Neuronal stem cell (in vitro differentiated cells): ENCODE results near the gene GRIN3B.

Experiments
- DNase-seq: peaks from one replicate; pipeline ENCODE4 v3.0.0-alpha.2; 2013; ENCODE audit warnings: low spot score
- H2AFZ ChIP-seq: one replicate; pipeline ENCODE4 v1.6.1; 2013; ENCODE audit warnings: mild to moderate bottlenecking, low read length, inconsistent platforms
- H2AK5ac ChIP-seq: 2 replicates; pipeline ENCODE4 v1.6.1; 2013; ENCODE audit warnings: low read depth, mild to moderate bottlenecking, inconsistent platforms, low read length, moderate library complexity, mixed read lengths
- H2BK120ac ChIP-seq: 2 replicates; pipeline ENCODE4 v1.6.1; 2013; ENCODE audit warnings: low read depth, mild to moderate bottlenecking, inconsistent platforms, low read length, moderate library complexity, mixed read lengths
- H2BK12ac ChIP-seq: one replicate; pipeline ENCODE4 v1.6.1; 2013; ENCODE audit warnings: low read length, inconsistent platforms
- H2BK15ac ChIP-seq: 2 replicates; pipeline ENCODE4 v1.6.1; 2013; ENCODE audit warnings: mild to moderate bottlenecking, low read length, inconsistent platforms, mixed read lengths
- H2BK5ac ChIP-seq: one replicate; pipeline ENCODE4 v1.6.1; 2013; ENCODE audit warnings: inconsistent platforms, mild to moderate bottlenecking, low read length, moderate library complexity
- H3K14ac ChIP-seq: one replicate; pipeline ENCODE4 v1.6.1; 2013; ENCODE audit warnings: low read length, inconsistent platforms
- H3K18ac ChIP-seq: 2 replicates; pipeline ENCODE4 v1.6.1; 2013; ENCODE audit warnings: low read length, inconsistent platforms
- H3K23ac ChIP-seq: 2 replicates; pipeline ENCODE4 v1.6.1; 2013; ENCODE audit warnings: low read depth, mild to moderate bottlenecking, mixed read lengths, low read length, inconsistent platforms; ENCODE audit not compliant: poor library complexity
- H3K27ac ChIP-seq: replicated peaks from 3 replicates; pipeline ENCODE4 v1.5.1; 2013; ENCODE audit warnings: low read length, inconsistent platforms
- H3K27me3 ChIP-seq, 3 experiments: 2 replicates each; pipeline ENCODE4 v1.6.1; 2013; ENCODE audit warnings: low read length in 3 of 3, mild to moderate bottlenecking in 2 of 3, inconsistent platforms in 1 of 3, low read depth in 1 of 3, mixed read lengths in 1 of 3, moderate library complexity in 1 of 3; ENCODE audit not compliant: control insufficient read depth in 3 of 3, insufficient read depth in 3 of 3
- H3K36me3 ChIP-seq, 2 donors: replicated peaks in 1 of 2; 2 replicates each; pipeline ENCODE4 v1.6.1; 2013; ENCODE audit warnings: low read length in 2 of 2; ENCODE audit not compliant: control insufficient read depth in 2 of 2, insufficient read depth in 2 of 2
- H3K4ac ChIP-seq: 2 replicates; pipeline ENCODE4 v1.6.1; 2013; ENCODE audit warnings: inconsistent platforms, mild to moderate bottlenecking, low read length, moderate library complexity
- H3K4me1 ChIP-seq, 2 donors: 1 replicate in 1 of 2; 2 replicates in 1 of 2; pipeline ENCODE4 v1.6.1; 2013; ENCODE audit warnings: low read length in 2 of 2, low read depth in 1 of 2; ENCODE audit not compliant: control insufficient read depth in 2 of 2, insufficient read depth in 1 of 2
- H3K4me2 ChIP-seq: one replicate; pipeline ENCODE4 v1.6.1; 2013; ENCODE audit warnings: mild to moderate bottlenecking, low read length, inconsistent platforms; ENCODE audit not compliant: insufficient read depth, poor library complexity, severe bottlenecking
- H3K4me3 ChIP-seq, 2 donors: 2 replicates each; pipeline ENCODE4 v1.5.1; 2013; ENCODE audit warnings: low read length in 2 of 2, mild to moderate bottlenecking in 2 of 2, inconsistent platforms in 1 of 2, moderate library complexity in 1 of 2
- H3K79me1 ChIP-seq: one replicate; pipeline ENCODE4 v1.6.1; 2013; ENCODE audit warnings: low read depth, mild to moderate bottlenecking, inconsistent platforms, low read length, moderate library complexity
- H3K9ac ChIP-seq: one replicate; pipeline ENCODE4 v1.6.1; 2013; ENCODE audit warnings: mild to moderate bottlenecking, low read depth, low read length, inconsistent platforms; ENCODE audit not compliant: poor library complexity
- H3K9me3 ChIP-seq, 2 donors: replicated peaks in 1 of 2; 2 replicates each; pipeline versions ENCODE3 to v1.6.1; 2013; ENCODE audit warnings: low read length in 2 of 2, mild to moderate bottlenecking in 2 of 2, inconsistent platforms in 1 of 2, low read depth in 1 of 2, mixed read lengths in 1 of 2, moderate library complexity in 1 of 2; ENCODE audit not compliant: control insufficient read depth in 2 of 2, insufficient read depth in 1 of 2
- H4K8ac ChIP-seq: one replicate; pipeline ENCODE4 v1.6.1; 2013; ENCODE audit warnings: low read depth, mild to moderate bottlenecking, inconsistent platforms, low read length, moderate library complexity
- H4K91ac ChIP-seq: one replicate; pipeline ENCODE4 v1.6.1; 2013; ENCODE audit warnings: low read length, low read depth, mild to moderate bottlenecking, inconsistent platforms; ENCODE audit not compliant: poor library complexity
- WGBS, 2 donors: extraction: QIAGEN DNeasy Blood & Tissue Kit; methylation state at CpG; one replicate each; pipeline ENCODE4 v1.1.7; 2013; ENCODE audit warnings: missing lambda C conversion rate in 2 of 2, mixed read lengths in 1 of 2; ENCODE audit not compliant: insufficient read length in 2 of 2, insufficient replicate concordance in 1 of 2; ENCODE audit errors: extremely low coverage in 2 of 2; 5-methylcytosine and 5-hydroxymethylcytosine counted together

GRIN3B gene

GRCh38 chr19:1006711-1007398 is 6.6 kb downstream of the GRIN3B start:
- Histone ChIP-seq H3K9ac (no peak overlapping the region), H2AFZ (no peak overlapping the region), H3K4me2 (no peak overlapping the region), H3K79me1 (peaks cover 2% of the 10 kb centered on the region), H3K4ac (no peak overlapping the region), H4K91ac (no peak overlapping the region), H3K14ac (no peak overlapping the region), H3K27ac (no peak overlapping the region), H2AK5ac (peak overlapping the region; percentile 46), H2BK120ac (no peak overlapping the region), H3K18ac (no peak overlapping the region), H3K4me3 (no peak overlapping the region), H3K36me3 (peaks cover 13 to 14% of the 10 kb centered on the region in 2 donors), H3K4me1 (no peaks in the 10 kb centered on the region), H2BK5ac (peak overlapping the region; percentile 39), H2BK12ac (peak overlapping the region; percentile 73), H4K8ac (no peak overlapping the region), H2BK15ac (no peak overlapping the region), H3K9me3 (peaks cover 0 to 4% of the 10 kb centered on the region in 2 donors), H3K27me3 (no peaks in the 10 kb centered on the region), H3K23ac (peak overlapping the region; percentile 31)
- DNase-seq, result no peak
- WGBS, 2 donors, result no CpG with 5 or more reads among the region's 27 CpGs

DNA sequence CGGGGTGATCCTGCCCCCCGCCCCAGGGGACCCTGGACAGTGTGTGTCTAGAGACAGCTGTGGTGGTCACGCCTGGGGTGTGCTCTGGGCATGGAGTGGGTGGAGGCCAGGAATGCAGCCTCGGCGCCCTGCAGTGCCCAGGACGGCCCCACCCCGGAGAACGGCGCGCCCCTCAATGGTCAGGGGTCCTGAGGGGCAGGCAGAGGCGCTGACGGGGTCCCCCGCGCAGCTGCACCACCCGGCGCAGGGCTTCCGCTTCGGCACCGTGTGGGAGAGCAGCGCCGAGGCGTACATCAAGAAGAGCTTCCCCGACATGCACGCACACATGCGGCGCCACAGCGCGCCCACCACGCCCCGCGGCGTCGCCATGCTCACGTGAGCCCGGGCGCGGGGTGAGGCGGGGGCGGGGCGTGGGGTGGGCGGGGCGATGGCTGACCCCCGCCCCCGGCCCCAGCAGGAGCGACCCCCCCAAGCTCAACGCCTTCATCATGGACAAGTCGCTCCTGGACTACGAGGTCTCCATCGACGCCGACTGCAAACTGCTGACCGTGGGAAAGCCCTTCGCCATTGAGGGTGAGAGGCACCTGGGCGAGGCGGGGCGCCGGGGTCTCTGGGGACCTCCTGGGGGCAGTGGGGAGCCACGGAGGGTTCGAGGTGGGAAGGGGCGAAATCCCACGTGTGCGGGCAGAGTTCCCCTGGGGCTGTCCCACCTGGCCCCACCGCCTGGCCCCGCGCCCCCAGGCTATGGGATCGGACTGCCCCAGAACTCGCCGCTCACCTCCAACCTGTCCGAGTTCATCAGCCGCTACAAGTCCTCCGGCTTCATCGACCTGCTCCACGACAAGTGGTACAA is 7.4 kb downstream of the GRIN3B start:
- no peaks in the 10 kb centered on the region for H3K27me3 ChIP-seq
- no peaks in the 10 kb centered on the region for H3K4me1 ChIP-seq
- no peak overlapping the region for H2AFZ ChIP-seq
- H3K4me2 ChIP-seq, result no peak overlapping the region
- no peak overlapping the region for H3K18ac ChIP-seq
- H2BK120ac ChIP-seq, result no peak overlapping the region
- no peak overlapping the region for H3K4ac ChIP-seq
- no peak overlapping the region for H2BK15ac ChIP-seq
- peaks cover 18 to 22% of the 10 kb centered on the region in 2 donors for H3K36me3 ChIP-seq
- peak overlapping the region; percentile 31 for H3K23ac ChIP-seq
- no peak overlapping the region for H3K27ac ChIP-seq
- H4K8ac ChIP-seq, result no peak overlapping the region
- H2BK5ac ChIP-seq, result peak overlapping the region; percentile 39
- H3K9ac ChIP-seq, result no peak overlapping the region
- H2AK5ac ChIP-seq, result no peak overlapping the region
- no peak overlapping the region for H2BK12ac ChIP-seq
- no peak overlapping the region for H3K4me3 ChIP-seq
- no peak overlapping the region for H3K14ac ChIP-seq
- no CpG with 5 or more reads among the region's 73 CpGs for WGBS, 2 donors
- no peak overlapping the region for H4K91ac ChIP-seq
- peaks cover 6% of the 10 kb centered on the region for H3K79me1 ChIP-seq
- H3K9me3 ChIP-seq, result peaks cover 0 to 4% of the 10 kb centered on the region in 2 donors
- DNase-seq, result no peak

- Histone ChIP-seq H2BK15ac (no peak overlapping the region), H3K36me3 (peaks cover 24 to 30% of the 10 kb centered on the region in 2 donors), H3K4ac (no peak overlapping the region), H3K4me3 (no peak overlapping the region), H3K14ac (no peak overlapping the region), H3K27ac (no peak overlapping the region), H3K23ac (peak overlapping the region; percentile 17), H4K8ac (no peak overlapping the region), H3K4me2 (no peak overlapping the region), H3K4me1 (no peaks in the 10 kb centered on the region), H3K18ac (no peak overlapping the region), H2BK5ac (no peak overlapping the region), H2AK5ac (peak overlapping the region; percentile 35), H3K9ac (no peak overlapping the region), H4K91ac (no peak overlapping the region), H2BK12ac (no peak overlapping the region), H3K27me3 (no peaks in the 10 kb centered on the region), H2BK120ac (no peak overlapping the region), H2AFZ (no peak overlapping the region), H3K79me1 (peaks cover 11% of the 10 kb centered on the region), H3K9me3 (peaks cover 0 to 4% of the 10 kb centered on the region in 2 donors)
- DNase-seq, result no peak
- no CpG with 5 or more reads among the region's 45 CpGs for WGBS, 2 donors
Observed at GRCh38 chr19:1008268-1009040, 8.2 kb downstream of the GRIN3B start.
